Osteoblast (primary cell): ENCODE results near the gene SYT17. TPM values are rescaled to one million over a fixed set of nuclear protein-coding genes. Genes with fewer than 3 reads are reported as not detected.

ENCODE experiments used
- DNase-seq: peaks from one replicate; pipeline ENCODE4 v3.0.0; 2011; ENCODE audit warnings: low spot score, mixed read lengths; ENCODE audit not compliant: insufficient read length; ENCODE audit errors: missing footprints
- H2AFZ ChIP-seq: 2 replicates; pipeline ENCODE4 v1.6.0; 2011; ENCODE audit warnings: mild to moderate bottlenecking, low read length
- H3K27ac ChIP-seq: 2 replicates; pipeline ENCODE4 v1.5.1; 2011; ENCODE audit warnings: mild to moderate bottlenecking, low read depth, low read length, moderate library complexity
- H3K27me3 ChIP-seq: 2 replicates; pipeline ENCODE4 v1.6.0; 2012; ENCODE audit warnings: mild to moderate bottlenecking, control low read depth, inconsistent platforms, low read length, moderate library complexity; ENCODE audit not compliant: insufficient read depth
- H3K36me3 ChIP-seq: 2 replicates; pipeline ENCODE4 v1.5.1; 2011; ENCODE audit warnings: mild to moderate bottlenecking, low read length, control low read depth, moderate library complexity; ENCODE audit not compliant: insufficient read depth
- H3K4me1 ChIP-seq: 2 replicates; pipeline ENCODE4 v1.5.1; 2011; ENCODE audit warnings: mild to moderate bottlenecking, low read length, control low read depth, moderate library complexity; ENCODE audit not compliant: insufficient read depth
- H3K4me2 ChIP-seq: 2 replicates; pipeline ENCODE4 v1.6.0; 2011; ENCODE audit warnings: mild to moderate bottlenecking, low read length; ENCODE audit not compliant: insufficient read depth
- H3K4me3 ChIP-seq: fragments of 200-600 bp; sonication (generic); 3 replicates; pipeline ENCODE4 v1.5.1; 2012; ENCODE audit warnings: mild to moderate bottlenecking, low read length, inconsistent platforms; ENCODE audit not compliant: insufficient read depth
- H3K79me2 ChIP-seq: 2 replicates; pipeline ENCODE4 v1.6.0; 2012; ENCODE audit warnings: mild to moderate bottlenecking, low read length, control low read depth, inconsistent platforms; ENCODE audit not compliant: insufficient read depth
- H3K9me3 ChIP-seq: 2 replicates; pipeline ENCODE4 v1.5.1; 2011; ENCODE audit warnings: low read depth, low read length, control low read depth
- H4K20me1 ChIP-seq: 2 replicates; pipeline ENCODE4 v1.6.0; 2012; ENCODE audit warnings: mild to moderate bottlenecking, low read length, control low read depth; ENCODE audit not compliant: insufficient read depth
- total RNA-seq: library from RNA; depleted of rRNA; stranded (reverse); fragments of >200 nt; gene quantifications from 2 replicates; pipeline ENCODE4 v1.2.3, GENCODE V29; 2012
- TF ChIP-seq, protein P1 (sequence below): IDR thresholded peaks from 2 replicates; pipeline ENCODE4 v1.5.1; 2011; ENCODE audit warnings: mild to moderate bottlenecking, low read depth, low read length, moderate library complexity; ENCODE audit errors: extremely low read depth

SYT17 gene
- total RNA-seq, 1 donor: under 0.01 TPM

DNA sequence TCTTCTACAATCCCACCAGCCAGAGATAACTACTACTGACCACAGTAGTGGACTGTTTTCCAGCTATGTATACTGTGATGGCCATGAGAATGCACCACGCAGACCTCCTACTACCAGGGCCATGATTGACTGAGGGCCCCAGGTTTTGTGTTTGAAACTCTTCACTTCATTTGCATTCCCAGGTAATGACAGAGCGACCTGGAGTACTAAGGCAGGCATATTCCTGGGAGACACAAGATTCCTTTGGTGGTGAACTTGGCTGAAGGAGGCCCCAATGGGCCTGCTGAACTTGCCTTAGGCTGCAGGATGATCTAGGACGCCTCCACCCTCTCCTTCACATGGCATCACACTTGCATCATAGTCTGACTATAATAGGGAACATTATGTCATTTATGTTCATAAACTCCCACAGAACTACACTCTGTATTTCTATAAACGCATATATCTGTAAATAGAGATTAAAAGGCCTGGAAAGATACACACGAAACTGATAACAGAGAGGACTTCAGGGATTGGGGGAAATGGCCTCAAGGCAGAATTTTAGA lies 147.9 kb downstream of the SYT17 start:
- DNase-seq: no peak
- Histone ChIP-seq H3K36me3 (no peaks in the 10 kb centered on the region), H3K9me3 (no peaks in the 10 kb centered on the region), H3K27ac (no peak overlapping the region), H3K4me2 (no peak overlapping the region), H2AFZ (no peak overlapping the region), H4K20me1 (no peaks in the 10 kb centered on the region), H3K79me2 (no peaks in the 10 kb centered on the region), H3K27me3 (no peaks in the 10 kb centered on the region), H3K4me1 (no peaks in the 10 kb centered on the region), H3K4me3 (no peak overlapping the region)
- TF ChIP-seq, protein P1, sequence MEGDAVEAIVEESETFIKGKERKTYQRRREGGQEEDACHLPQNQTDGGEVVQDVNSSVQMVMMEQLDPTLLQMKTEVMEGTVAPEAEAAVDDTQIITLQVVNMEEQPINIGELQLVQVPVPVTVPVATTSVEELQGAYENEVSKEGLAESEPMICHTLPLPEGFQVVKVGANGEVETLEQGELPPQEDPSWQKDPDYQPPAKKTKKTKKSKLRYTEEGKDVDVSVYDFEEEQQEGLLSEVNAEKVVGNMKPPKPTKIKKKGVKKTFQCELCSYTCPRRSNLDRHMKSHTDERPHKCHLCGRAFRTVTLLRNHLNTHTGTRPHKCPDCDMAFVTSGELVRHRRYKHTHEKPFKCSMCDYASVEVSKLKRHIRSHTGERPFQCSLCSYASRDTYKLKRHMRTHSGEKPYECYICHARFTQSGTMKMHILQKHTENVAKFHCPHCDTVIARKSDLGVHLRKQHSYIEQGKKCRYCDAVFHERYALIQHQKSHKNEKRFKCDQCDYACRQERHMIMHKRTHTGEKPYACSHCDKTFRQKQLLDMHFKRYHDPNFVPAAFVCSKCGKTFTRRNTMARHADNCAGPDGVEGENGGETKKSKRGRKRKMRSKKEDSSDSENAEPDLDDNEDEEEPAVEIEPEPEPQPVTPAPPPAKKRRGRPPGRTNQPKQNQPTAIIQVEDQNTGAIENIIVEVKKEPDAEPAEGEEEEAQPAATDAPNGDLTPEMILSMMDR: no peak

DNA sequence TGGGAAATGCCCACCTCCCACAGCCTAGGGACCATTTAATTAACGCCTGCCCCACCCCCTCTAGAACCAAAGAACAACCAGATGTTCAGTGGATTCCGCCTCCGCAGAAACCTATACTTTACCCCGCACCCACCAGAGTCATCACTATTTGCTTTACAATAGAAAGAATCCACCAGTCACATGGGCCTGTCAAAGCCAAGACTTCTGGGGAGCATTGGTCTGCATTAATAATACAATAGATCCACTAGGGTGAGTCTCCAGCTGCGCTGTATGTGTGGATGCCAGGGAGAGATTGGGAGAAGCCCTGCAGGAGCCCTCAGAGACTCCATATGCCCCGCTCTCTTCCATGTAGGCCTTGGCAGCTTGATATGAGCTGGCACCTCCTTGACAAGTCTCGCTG lies 148.8 kb downstream of the SYT17 start:
- no peak for DNase-seq
- Histone ChIP-seq H2AFZ (no peak overlapping the region), H3K9me3 (no peaks in the 10 kb centered on the region), H3K79me2 (no peaks in the 10 kb centered on the region), H3K27me3 (no peaks in the 10 kb centered on the region), H3K4me3 (no peak overlapping the region), H3K36me3 (no peaks in the 10 kb centered on the region), H3K4me1 (no peaks in the 10 kb centered on the region), H3K27ac (no peak overlapping the region), H3K4me2 (no peak overlapping the region), H4K20me1 (no peaks in the 10 kb centered on the region)
- TF ChIP-seq, protein P1: no peak

Other genes with a start within 250 kb of the SYT17 start
- gene SMG1, start 241.8 kb upstream of the SYT17 start, total RNA-seq: 99.6 and 101 TPM in 2 replicates
- 1.1 and 1.5 TPM in 2 replicates for gene TMC7, start 184.3 kb upstream of the SYT17 start, total RNA-seq
- gene COQ7, start 100.6 kb upstream of the SYT17 start, total RNA-seq: 17.4 and 20.3 TPM in 2 replicates
- gene ITPRIPL2, start 54.3 kb upstream of the SYT17 start, total RNA-seq: 58.6 and 59.4 TPM in 2 replicates
- gene CLEC19A, start 117.5 kb downstream of the SYT17 start, total RNA-seq: not detected in 2 replicates
- under 0.01 TPM in 1 of 2 replicates, not detected in the other for gene TMC5, start 249.6 kb downstream of the SYT17 start, total RNA-seq